Head of caudate nucleus (tissue), 42 donors: ENCODE measurements around the gene STAT1.
"Not testable (repeated sequence)": the region's sequence is repeated elsewhere in the genome, so short reads cannot be mapped to it uniquely, and the experiment has no call there.

ENCODE experiments used
- DNase-seq, 42 donors: peaks; one replicate each; pipeline versions ENCODE4 v3.0.0 to v3.0.0-alpha.2; 2020 to 2021; ENCODE audit warnings: mixed read lengths in 7 of 42
- intact Hi-C: fragments of 100-400 bp; cut with DNase I; formaldehyde crosslinking; loops from one replicate; pipeline ENCODE4 v1.15.0; 2022

The STAT1 gene

DNA sequence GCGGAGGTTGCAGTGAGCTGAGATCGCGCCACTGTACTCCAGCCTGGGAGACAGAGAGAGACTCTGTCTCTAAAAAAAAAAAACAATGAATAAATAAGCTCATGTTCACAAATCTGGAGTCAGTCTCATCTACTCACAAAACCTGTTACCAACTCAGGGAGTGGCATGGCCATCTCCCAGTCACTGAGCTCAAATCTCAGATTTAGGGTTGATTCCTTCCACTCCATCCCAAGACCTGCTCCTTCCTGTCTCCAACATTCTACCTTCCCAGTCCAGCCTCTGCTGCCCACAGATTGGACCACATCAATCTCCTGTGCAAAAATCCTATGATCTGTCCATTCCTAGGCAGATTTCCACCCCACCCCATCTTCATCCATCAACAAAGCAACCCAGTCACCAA, 1.6 kb downstream of the STAT1 start:
- DNase-seq = no peak
- intact Hi-C loops = loop anchor here (5.0 kb wide), 1 partner anchor 365 kb away; the partner anchor contains the start of gene NAB1

DNA sequence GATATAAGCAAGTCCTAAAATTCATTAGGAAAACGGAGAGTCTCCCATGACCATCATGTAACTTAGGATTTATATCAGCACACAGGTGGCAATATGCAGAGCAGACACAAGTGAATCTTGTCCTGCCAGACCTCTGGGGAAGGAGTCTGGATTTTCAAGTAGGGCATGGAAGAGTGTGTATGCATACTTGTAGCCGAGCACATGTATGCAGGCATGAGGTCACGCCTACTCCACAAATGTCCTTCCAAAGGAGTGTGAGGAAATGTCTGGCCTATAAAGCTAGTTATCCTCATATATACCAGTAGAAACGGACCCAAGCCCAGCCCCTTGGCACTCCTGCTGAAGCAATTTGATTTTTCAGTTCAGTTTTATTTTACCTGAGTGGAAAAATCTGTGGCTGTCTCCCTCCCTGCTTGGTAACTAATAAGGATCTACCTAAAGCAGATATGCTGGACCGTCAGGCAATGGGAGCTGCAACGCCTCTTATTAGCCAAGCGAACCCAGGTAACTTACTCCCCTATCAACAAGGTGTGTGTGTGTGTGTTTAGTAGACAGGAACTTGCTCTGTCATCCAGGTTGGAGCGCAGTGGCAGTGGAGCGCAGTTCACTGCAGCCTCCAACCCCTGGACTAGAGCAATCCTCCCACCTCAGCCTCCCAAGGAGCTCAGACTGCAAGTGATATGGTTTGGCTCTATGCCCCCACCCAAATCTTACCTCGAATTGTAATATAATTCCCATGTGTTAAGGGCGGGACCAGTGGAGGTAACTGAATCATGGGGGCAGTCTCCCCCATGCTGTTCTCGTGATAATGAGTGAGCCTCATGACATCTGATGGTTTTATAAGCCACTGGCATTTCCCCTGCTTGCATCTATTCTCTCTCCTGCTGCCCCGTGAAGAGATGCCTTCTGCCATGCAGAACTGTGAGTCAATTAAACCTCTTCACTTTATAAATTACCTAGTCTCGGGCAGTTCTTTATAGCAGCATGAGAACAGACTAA, 2.8 kb downstream of the STAT1 start:
- DNase-seq = no peak
- intact Hi-C loops = loop anchor here (5.0 kb wide), 1 partner anchor 364 kb away; the partner anchor contains the start of gene NAB1

DNA sequence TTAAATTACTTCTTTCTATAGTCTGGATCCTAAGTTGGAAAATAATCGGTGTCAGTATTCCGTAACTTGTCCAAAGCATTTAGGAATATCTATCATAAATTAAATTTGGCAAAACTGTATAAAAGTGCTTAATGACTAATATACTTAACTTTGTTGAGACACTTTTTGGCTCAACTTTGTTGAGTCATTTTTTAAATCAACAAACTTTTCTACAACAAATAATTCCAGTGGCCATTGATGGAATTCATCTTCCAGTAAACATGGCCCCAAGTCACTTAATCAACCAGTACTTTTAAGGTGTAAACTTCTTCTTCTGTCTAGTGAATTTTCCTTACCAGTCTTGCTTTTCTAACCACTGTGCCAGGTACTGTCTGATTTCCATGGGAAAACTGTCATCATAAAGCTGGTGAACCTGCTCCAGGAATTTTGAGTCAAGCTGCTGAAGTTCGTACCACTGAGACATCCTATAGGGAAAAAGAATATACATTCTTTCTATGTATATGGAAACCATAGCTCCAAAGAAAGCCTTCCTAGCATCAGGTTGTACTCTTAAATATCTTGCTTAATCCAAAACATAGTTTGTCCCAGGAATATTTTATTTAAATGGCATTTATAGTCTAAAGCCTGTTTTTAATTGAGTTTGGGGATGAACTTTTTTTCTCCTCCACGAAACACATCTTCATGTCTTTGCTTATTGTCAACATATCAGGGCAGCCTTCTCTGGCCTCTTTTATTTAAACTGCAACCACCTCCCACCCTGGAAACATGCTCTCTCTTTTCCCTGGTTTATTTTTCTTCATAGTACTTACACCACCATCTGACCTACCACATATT, 4.2 kb downstream of the STAT1 start:
- intact Hi-C loops = loop anchor here (5.0 kb wide), 1 partner anchor 362 kb away; the partner anchor contains the start of gene NAB1

DNA sequence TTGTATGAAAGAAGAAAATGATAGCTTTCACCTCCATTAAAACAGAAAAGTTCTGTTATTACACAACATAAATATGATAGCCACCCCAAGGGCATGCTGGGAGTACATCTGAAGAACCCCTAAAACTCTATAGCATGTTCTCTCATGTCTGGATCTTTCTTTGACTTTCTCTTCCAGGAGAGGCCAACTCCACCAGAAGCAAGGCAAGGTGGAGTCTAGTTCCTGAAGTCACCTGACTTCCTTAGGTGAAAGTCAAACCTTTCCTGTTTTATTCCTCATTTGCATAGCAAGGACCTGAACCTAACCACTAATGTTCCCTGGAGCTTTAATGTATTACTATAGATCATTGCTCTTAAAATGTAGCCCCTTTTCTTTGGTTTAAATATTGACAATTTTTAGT, 5.7 kb downstream of the STAT1 start:
- intact Hi-C loops = no loop called here
- DNase-seq = no peak

More for the DNA sequence above, 4.2 kb downstream of the STAT1 start:
- no peak for DNase-seq

DNA sequence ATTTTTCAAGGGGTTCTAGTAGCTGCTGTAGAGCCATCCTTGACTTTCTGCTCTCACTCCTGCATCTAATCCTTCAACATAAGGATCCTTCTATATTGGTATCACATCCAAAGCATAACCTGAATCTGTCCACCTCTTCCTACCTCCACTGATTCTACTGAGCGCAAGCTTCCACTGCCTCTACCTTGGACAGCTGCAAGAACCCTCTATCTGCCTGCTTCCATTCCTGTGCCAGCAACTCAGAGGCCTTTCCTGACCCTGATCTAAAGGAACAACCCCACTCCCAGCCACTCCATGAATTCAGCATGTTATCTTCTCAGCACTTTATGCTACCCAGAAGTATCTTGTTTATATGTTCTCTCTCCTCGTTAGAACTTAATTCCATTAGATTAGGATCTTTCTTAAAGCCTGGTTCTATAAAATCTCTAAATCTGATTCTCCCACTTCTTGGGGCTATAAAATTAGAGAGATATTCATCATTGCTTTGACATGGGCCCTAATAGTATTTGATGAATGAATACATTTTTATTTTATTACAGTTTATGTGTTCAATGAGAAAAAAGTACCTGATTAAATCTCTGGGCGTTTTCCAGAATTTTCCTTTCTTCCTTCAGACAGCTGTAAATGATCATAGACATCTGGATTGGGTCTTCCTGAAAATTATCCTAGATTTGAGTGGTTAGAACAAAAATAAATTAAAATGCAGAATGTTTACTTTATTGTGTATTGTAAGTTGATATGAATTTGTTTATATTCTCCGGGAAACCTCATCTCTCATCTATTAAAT, 6.8 kb downstream of the STAT1 start:
- DNase-seq = no peak
- intact Hi-C loops = no loop called here

DNA sequence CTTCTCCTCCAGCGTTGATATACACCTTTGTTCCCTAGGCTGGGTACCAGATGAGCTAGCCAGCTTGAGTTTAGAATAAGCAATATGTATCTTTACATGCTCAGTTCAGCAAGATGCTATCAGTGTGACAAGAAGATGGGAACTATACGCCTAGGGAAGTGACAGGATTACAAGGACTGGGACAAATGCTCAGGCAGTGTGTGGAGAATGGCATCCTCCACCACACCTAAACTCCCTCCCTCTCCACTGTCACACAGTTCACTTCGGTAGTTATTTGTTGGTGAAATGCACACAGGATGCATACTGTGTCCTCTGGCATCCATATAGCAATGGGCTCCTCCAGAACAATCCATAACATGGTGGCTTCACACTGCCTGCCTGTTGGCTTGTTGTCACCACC, 7.7 kb downstream of the STAT1 start:
- intact Hi-C loops = no loop called here
- no peak for DNase-seq

DNA sequence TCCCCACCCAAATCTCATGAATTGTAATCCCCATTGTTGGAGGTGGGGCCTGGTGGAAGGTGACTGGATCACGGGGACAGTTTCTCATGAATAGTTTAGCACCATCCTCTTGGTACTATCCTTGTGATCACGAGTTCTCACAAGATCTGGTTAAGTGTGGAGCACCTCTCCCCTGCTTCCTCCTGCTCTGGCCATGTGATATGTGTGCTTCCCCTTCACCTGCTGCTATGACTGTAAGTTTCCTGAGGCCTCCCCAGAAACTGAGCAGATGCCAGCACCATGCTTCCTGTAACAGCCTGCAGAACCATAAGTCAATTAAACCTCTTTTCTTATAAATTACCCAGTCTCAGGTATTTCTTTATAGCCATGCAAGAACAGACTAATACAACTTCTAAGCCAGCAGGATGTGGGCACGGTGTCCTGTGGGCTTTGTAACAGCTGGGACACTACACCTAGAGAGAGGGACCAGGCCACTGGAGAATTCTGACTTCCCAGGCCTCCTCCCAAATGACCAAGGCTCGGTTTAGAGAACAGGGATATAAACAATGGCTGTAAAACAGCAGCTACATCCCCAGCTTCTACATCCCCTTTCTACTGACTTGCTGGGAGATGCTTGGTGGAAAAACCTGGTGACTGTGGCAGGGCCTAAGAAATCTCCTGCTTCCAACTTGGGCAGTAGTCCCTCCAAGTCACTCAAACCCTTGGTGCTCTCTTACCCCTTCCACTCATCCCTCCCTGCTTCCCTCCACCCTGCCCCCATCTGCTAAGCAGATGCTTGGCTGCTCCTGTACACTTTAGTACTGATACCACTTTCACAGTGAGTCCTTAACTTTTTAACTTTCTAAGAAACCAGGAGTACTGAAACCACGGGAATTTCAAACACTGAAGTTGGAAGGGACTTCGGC, 10.3 kb downstream of the STAT1 start:
- no peak for DNase-seq
- intact Hi-C loops = no loop called here

DNA sequence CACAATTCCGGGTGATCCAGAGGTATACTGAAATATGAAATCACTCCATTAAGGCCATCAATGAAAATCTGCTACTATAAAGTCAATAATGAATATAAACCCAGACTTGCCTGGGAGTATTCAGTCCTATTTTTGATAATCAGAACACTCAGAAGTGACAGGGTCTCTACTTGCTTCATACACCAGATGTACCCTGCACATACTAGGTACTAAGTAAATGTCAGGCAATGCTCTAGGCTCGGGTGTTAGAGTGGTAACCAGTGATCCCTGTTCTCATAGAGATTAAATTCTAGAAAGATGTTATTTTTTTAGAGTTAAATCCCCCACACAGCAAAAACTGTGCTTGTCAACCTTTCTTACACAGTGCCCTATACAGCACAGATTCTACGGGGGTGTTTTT, 12.3 kb downstream of the STAT1 start:
- no peak for DNase-seq
- intact Hi-C loops = no loop called here

DNA sequence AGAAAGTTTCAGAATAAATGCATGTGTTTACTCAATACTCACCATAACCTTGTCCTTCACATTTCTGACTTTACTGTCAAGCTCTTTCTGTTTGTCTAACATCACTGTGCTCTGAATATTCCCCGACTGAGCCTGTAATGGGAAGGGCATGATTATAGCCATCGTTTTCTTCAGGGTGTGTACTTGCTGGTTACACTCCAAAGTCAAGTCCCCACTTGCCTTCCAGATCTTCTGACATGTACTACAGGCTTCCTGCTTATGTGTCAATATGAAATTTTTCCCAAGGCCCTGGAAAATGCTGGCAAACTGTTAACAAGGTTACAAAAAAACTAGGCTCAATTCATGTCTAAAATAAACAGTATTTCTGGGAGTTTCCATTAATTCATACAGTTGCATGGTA, 12.9 kb downstream of the STAT1 start:
- DNase-seq = no peak
- intact Hi-C loops = no loop called here

DNA sequence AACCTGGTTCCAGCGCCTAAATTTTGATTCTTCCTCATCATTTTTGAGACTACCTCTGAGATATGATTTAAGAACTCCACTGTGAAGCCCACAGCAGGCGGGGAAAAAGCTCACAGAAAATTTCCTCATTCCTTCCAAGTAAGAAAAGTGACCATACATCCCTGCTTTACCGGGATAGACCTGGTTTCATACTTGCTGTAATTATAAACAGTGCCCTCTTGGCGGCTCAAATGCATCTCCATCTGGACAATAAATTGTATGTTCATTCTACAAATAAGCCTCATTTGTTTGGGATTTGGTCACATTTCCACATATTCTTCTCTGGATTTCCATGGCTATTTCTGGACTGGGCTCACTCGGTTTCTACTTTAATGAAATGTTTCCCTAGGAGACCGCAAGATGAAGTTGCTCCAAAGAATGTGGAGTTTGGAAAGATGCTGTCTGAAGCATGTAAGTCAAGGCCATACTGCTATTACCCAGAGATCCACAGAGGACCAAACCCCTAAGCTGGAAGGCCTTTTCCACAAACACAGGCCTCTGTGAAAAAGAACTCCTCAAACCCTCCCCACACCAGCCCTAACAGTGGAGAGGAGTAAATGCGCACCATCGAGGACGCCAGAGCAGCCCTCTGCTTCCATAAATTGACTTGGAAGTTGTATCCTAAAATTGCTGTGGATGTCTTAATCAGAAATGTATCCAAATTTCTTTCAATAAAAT, 13.9 kb downstream of the STAT1 start:
- DNase-seq = no peak
- intact Hi-C loops = no loop called here

DNA sequence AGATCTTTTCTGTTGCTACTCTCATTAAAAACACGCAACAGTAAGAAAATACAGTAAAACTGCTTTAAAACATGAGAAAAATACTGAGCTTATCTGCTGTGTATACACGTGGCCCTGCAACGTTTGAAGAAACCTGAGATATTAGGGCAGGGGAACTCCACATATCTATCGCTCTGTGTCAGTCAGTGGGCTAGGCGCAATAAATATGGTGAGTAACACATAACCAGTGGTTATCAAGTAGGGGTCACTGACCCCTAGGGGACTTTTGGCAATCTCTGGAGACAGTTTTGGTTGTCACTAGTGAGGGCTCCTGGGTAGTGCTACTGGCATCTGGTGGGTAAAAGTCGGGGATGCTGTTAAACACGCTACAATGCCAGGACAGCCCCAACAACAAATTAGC, 14.9 kb downstream of the STAT1 start:
- no peak for DNase-seq
- intact Hi-C loops = no loop called here

DNA sequence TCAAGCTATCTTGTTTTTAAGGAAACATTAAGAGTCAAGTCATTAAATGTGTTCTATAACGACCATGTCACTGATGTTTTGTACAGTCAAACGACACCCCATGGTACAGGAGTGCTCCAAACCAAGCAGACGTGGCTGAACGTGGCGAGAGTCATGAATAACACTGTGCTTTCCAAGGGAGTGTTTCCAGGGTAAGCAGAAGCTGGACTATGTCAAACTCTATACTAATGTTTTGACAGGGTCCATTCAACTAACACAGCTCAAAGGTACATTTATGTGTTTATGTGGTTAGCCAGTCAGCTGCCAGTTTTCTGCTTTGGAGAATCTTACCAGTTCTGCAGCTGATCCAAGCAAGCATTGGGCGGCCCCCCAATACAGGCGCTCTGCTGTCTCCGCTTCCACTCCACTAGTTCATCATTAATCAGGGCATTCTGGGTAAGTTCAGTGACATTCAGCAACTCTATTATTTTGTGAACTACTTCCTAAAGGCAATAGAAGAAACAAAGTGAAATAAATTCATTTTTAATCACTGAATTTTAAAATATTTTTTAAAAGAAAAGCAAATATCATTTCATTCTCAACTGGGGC, 16.4 kb downstream of the STAT1 start:
- DNase-seq = no peak
- intact Hi-C loops = no loop called here

DNA sequence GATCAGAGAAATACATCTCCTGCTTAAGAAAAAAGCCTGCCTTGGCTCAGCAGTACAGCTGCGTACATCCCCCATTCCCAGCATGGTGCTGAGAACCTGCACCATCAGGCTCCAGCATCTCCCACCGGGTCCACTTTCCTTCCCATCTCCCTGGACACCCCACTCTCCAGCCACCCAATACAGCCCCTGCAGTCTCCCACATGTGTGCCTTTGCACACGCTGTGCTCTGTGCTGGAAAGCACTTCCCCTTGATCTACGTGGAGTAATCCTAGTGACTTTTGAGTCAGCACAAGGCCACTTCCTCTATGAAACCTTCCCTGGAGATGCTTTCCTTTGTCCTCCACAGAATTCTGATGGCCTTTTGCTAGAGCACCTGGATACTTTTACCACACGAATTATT, 17.0 kb downstream of the STAT1 start:
- DNase-seq = peak in 1 of 42 donors; percentile 11

DNA sequence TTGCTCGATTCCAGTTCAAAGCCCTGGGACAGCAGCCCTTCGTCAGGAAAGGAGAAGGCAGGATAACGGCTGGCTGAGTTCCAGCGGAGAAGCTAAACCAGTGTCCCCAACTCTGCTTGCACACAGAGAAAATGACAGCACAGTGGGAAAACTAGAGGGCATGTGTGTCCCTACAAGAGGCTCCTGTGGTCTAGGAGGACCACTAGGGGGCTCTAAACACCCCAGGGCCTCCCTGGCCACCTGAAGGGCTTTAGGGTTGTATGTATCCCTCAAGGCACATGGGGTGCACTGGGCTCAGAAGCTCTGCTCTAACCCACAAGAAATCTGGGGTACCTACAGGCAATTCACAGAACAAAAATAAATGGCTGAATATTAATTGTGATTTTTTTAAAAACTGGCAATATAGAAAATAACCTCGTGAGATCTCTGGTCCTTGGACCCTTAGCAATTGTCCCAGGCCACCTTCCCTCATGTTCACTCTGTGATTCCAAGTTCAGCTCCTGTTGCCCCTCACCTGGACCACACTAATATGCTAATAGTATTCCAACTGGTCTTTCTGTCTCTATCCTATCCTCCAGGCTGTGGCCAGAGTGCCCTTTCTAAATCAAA, 17.5 kb downstream of the STAT1 start:
- intact Hi-C loops = no loop called here
- peak in 7 of 42 donors; percentile 13 to 49 (median 30) for DNase-seq

More for the DNA sequence above, 17.0 kb downstream of the STAT1 start:
- intact Hi-C loops = no loop called here

DNA sequence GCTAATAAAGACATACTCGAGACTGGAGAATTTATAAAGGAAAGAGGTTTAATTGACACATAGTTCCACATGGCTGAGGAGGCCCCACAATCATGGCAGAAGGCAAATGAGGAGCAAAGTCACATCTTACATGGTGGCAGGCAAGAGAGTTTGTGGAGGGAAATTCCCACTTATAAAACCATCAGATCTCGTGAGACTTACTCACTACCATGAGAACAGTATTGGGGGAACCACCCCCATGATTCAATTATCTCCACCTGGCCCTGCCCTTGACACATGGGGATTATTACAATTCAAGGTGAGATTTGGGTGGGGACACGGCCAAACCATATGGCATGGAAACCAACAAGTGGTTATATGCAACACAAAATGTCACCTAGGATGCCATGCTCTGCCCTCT, 18.7 kb downstream of the STAT1 start:
- DNase-seq, intact Hi-C loops: not testable (repeated sequence)

DNA sequence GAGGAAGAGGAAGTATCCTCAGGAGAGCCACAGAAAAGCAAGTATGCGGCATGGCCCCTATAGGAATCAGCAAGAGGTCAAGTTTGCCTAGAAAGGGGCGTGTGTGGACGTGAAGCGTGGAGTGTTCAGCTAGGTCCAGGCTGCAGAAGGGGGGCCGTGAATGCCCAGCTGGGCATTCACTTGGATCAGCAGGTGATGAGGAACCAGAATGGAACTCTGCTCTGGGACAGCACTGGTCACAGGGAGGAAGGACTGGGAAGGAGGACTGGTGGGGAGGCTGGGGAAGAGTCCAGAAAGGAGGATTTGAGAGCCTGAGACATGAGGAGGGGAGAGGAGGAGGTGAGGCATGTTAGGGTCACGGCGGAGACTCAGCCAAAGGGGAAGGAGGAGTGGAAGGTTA, 19.8 kb downstream of the STAT1 start:
- DNase-seq = no peak
- intact Hi-C loops = no loop called here

DNA sequence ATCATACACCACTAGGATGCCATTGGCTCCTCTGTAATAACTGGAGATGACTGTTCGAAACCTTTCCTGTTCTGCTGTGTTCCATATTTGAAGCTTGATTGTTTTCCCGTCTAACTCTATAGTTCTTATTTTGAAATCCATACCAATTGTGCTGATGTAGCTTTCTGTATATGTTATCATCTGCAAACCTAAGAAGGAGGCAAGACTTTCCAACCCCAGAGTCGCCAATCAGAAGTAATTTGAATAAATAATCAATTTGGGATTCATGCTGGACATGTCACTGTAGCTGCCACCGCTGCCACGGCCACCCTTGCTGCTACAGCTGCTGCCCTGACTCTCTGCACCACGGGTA, 20.7 kb downstream of the STAT1 start:
- intact Hi-C loops = no loop called here

More for the DNA sequence above, 20.7 kb downstream of the STAT1 start:
- no peak for DNase-seq
